ENCODE data around the gene KCTD10.

Gene KCTD10

DNA sequence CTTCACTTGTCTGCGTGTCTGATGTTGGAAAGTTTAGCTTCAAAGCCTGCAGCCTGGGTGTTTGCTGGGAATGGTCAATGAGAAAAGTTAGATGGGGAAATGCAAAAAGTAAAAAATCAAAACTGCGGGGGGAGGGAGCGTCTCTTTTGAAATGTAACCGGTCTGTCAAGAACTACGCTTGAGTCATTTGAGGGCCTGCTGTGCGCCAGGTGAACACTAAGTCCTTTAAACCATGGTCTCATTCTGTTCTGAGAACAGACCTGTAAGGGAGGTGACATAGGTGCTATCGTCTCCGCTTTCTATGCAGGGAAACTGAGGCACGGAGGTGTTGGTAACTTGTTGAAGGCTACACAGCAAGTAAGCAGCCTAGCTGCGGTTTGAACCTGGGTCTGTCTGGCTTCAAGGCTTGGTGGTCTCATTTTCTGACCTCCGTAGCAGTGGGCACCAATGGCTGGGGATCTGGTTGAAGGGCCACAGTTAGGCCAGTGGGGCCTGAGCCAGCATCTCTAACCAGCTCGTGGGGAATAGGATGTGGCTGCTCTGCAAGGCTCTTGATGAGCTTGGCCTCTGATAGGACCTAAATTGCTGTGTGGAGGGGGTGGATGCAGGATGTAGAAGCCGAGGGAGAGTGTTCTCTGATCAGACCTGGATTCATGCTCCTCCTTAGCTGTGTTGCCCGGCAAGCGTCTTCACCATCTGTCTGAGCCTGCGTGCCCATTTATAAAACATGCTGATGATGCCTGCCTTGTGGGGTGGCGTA lies 41.5 kb downstream of the KCTD10 start:
- TF ChIP-seq TEAD4 (IDR thresholded peaks at IDR 0.05): 0 out of 2 replicates have a peak, but pooled peaks have one; percentile 35
- TF ChIP-seq CEBPB (IDR thresholded peaks at IDR 0.05): peak; percentile 57; the same call in 1 of the 2 replicates
- no peak for TF ChIP-seq CREB1 (IDR thresholded peaks at IDR 0.05; ENCODE audit: low read depth)
- TF ChIP-seq TCF12 (IDR thresholded peaks at IDR 0.05; ENCODE audit: low read depth): peak; percentile 73
- TF ChIP-seq, protein P1, sequence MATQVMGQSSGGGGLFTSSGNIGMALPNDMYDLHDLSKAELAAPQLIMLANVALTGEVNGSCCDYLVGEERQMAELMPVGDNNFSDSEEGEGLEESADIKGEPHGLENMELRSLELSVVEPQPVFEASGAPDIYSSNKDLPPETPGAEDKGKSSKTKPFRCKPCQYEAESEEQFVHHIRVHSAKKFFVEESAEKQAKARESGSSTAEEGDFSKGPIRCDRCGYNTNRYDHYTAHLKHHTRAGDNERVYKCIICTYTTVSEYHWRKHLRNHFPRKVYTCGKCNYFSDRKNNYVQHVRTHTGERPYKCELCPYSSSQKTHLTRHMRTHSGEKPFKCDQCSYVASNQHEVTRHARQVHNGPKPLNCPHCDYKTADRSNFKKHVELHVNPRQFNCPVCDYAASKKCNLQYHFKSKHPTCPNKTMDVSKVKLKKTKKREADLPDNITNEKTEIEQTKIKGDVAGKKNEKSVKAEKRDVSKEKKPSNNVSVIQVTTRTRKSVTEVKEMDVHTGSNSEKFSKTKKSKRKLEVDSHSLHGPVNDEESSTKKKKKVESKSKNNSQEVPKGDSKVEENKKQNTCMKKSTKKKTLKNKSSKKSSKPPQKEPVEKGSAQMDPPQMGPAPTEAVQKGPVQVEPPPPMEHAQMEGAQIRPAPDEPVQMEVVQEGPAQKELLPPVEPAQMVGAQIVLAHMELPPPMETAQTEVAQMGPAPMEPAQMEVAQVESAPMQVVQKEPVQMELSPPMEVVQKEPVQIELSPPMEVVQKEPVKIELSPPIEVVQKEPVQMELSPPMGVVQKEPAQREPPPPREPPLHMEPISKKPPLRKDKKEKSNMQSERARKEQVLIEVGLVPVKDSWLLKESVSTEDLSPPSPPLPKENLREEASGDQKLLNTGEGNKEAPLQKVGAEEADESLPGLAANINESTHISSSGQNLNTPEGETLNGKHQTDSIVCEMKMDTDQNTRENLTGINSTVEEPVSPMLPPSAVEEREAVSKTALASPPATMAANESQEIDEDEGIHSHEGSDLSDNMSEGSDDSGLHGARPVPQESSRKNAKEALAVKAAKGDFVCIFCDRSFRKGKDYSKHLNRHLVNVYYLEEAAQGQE (IDR thresholded peaks at IDR 0.05; ENCODE audit: low read depth): no peak

DNA sequence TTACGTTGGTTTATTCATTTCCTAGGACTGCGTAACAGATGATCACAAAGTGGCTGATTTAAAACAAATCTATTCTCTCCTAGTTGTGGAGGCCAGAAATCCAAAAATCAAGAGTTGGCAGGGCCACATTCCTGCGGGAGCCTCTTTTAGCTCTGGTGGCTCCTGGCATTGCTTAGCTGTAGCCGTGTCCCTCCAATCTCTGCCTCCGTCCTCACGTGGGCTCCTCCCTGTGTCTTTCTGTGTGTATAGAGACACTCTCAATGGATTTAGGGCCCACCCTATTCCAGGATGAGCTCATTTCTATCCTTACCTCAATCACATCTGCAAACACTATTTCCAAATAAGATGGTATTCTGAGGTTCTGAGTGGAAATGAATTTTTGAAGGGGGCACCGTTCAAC lies 42.5 kb downstream of the KCTD10 start:
- no peak for TF ChIP-seq TEAD4 (IDR thresholded peaks at IDR 0.05)
- TF ChIP-seq, protein P1 (IDR thresholded peaks at IDR 0.05; ENCODE audit: low read depth): no peak
- TF ChIP-seq CEBPB (IDR thresholded peaks at IDR 0.05): no peak
- TF ChIP-seq CREB1 (IDR thresholded peaks at IDR 0.05; ENCODE audit: low read depth): no peak
- TF ChIP-seq RAD21 (IDR thresholded peaks at IDR 0.05; ENCODE audit: low read depth): no peak
- TF ChIP-seq NFIC (IDR thresholded peaks at IDR 0.05): no peak

DNA sequence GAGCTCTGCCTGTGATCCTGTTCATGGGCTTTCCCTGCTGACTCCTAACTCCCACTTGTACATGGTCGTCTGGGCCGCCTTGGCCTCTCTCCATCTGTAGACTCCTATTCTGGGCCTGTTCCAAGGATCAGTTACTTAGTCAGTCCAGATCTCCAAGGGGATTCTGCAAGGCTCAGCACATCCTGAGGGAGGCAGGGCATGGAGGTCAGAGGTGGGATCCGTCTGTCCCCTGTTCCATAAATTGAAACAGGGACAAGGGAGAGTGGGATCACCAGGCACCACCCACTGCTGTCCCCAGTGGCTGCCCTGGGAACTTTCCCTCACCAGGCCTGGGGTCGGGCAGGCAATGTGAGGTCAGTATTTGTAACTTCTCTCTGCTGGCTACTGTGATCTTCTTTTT lies 43.5 kb downstream of the KCTD10 start:
- no peak for TF ChIP-seq ZBTB7A (IDR thresholded peaks at IDR 0.05; ENCODE audit: low read depth)
- TF ChIP-seq NFIC (IDR thresholded peaks at IDR 0.05): no peak
- no peak for TF ChIP-seq RAD21 (IDR thresholded peaks at IDR 0.05; ENCODE audit: low read depth)
- TF ChIP-seq, protein P2, sequence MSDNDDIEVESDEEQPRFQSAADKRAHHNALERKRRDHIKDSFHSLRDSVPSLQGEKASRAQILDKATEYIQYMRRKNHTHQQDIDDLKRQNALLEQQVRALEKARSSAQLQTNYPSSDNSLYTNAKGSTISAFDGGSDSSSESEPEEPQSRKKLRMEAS (IDR thresholded peaks at IDR 0.05): no peak
- TF ChIP-seq CREB1 (IDR thresholded peaks at IDR 0.05; ENCODE audit: low read depth): no peak
- TF ChIP-seq TAF1 (IDR thresholded peaks at IDR 0.05; ENCODE audit: low read depth): no peak
- no peak for TF ChIP-seq CEBPB (IDR thresholded peaks at IDR 0.05)
- no peak for TF ChIP-seq EP300 (IDR thresholded peaks at IDR 0.05; ENCODE audit: borderline replicate concordance)
- TF ChIP-seq, protein P1 (IDR thresholded peaks at IDR 0.05; ENCODE audit: low read depth): no peak
- no peak for TF ChIP-seq EGR1 (IDR thresholded peaks at IDR 0.05)
- TF ChIP-seq TCF12 (IDR thresholded peaks at IDR 0.05; ENCODE audit: low read depth): no peak
- no peak for TF ChIP-seq FOXM1 (IDR thresholded peaks at IDR 0.05; ENCODE audit: borderline replicate concordance, low read depth)
- TF ChIP-seq, protein P3, sequence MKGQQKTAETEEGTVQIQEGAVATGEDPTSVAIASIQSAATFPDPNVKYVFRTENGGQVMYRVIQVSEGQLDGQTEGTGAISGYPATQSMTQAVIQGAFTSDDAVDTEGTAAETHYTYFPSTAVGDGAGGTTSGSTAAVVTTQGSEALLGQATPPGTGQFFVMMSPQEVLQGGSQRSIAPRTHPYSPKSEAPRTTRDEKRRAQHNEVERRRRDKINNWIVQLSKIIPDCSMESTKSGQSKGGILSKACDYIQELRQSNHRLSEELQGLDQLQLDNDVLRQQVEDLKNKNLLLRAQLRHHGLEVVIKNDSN (IDR thresholded peaks at IDR 0.05): no peak
- TF ChIP-seq YY1 (IDR thresholded peaks at IDR 0.05; ENCODE audit: low read depth): no peak
- no peak for TF ChIP-seq TEAD4 (IDR thresholded peaks at IDR 0.05)

DNA sequence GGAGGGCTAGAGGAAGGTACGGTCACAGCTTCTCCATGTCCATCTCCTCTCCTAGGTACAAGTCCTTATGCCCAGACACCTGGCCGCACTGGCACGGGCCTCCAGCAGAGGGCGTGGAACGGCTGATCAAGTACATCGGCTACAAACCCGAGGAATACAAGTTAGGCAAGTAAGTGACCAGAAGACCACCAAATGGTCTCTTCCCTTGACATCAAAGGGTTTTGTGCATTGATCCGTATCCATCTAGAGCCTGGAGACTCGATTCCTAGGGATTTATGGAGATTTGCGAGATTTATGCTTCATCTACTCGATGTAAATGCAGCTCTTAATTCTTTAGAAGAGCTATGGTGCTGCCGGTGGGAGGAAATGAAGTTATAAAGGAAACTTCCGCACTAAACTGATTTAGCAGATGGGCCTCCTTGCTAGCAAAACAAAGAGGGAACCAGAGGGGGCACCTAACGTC lies 44.2 kb downstream of the KCTD10 start:
- TF ChIP-seq NFIC (IDR thresholded peaks at IDR 0.05) (no peak), RAD21 (IDR thresholded peaks at IDR 0.05; ENCODE audit: low read depth) (peak; percentile 76), EP300 (IDR thresholded peaks at IDR 0.05; ENCODE audit: borderline replicate concordance) (no peak), ZBTB7A (IDR thresholded peaks at IDR 0.05; ENCODE audit: low read depth) (no peak), TAF1 (IDR thresholded peaks at IDR 0.05; ENCODE audit: low read depth) (no peak), CEBPB (IDR thresholded peaks at IDR 0.05) (no peak)
- TF ChIP-seq, protein P3 (IDR thresholded peaks at IDR 0.05): no peak
- TF ChIP-seq, protein P2 (IDR thresholded peaks at IDR 0.05): 0 out of 2 replicates have a peak, but pooled peaks have one; percentile 36
- TF ChIP-seq, protein P1 (IDR thresholded peaks at IDR 0.05; ENCODE audit: low read depth): no peak

Measured in Ishikawa (cell line).